Lung (tissue), 12 donors: ENCODE data around the gene AIRE. TPM values are rescaled to one million over a fixed set of nuclear protein-coding genes. Genes with fewer than 3 reads are reported as not detected.

Experiments used
- ATAC-seq: fragments of 200-7000 bp; cut with Tn5 transposase; one replicate; pipeline ENCODE4 v1.9.1; 2020; ENCODE audit warnings: moderate number of reproducible peaks; ENCODE audit not compliant: insufficient read depth, low FRiP score
- DNase-seq, 3 donors: peaks; one replicate each; pipeline ENCODE4 v3.0.0-alpha.2; 2013 to 2017
- H3K27ac ChIP-seq, 2 donors: one replicate each; pipeline ENCODE4 v1.5.1; 2013; ENCODE audit warnings: mild to moderate bottlenecking in 2 of 2, moderate library complexity in 2 of 2, control low read depth in 1 of 2, inconsistent platforms in 1 of 2, low read depth in 1 of 2, low read length in 1 of 2
- H3K27me3 ChIP-seq, 3 donors: one replicate each; pipeline ENCODE4 v1.5.1; 2013; ENCODE audit warnings: low read length in 2 of 3; ENCODE audit not compliant: control insufficient read depth in 3 of 3, insufficient read depth in 3 of 3
- H3K36me3 ChIP-seq, 4 donors: one replicate each; pipeline ENCODE4 v1.5.1; 2013; ENCODE audit warnings: low read length in 4 of 4, mild to moderate bottlenecking in 1 of 4, moderate library complexity in 1 of 4; ENCODE audit not compliant: control insufficient read depth in 4 of 4, insufficient read depth in 4 of 4
- H3K4me1 ChIP-seq, 5 donors: one replicate each; pipeline ENCODE4 v1.5.1; 2013; ENCODE audit warnings: low read length in 5 of 5, mild to moderate bottlenecking in 2 of 5, moderate library complexity in 1 of 5; ENCODE audit not compliant: control insufficient read depth in 5 of 5, insufficient read depth in 5 of 5
- H3K4me3 ChIP-seq: one replicate; pipeline ENCODE4 v1.5.1; 2013; ENCODE audit warnings: mild to moderate bottlenecking, control low read depth, moderate library complexity
- H3K9ac ChIP-seq, 2 donors: one replicate each; pipeline ENCODE4 v1.5.1; 2013; ENCODE audit warnings: low read length in 2 of 2, control low read depth in 1 of 2; ENCODE audit not compliant: insufficient read depth in 1 of 2
- H3K9me3 ChIP-seq, 4 donors: one replicate each; pipeline ENCODE4 v1.5.1; 2013; ENCODE audit warnings: low read length in 3 of 4, mild to moderate bottlenecking in 1 of 4, moderate library complexity in 1 of 4; ENCODE audit not compliant: control insufficient read depth in 4 of 4, insufficient read depth in 3 of 4
- WGBS, 2 donors: extraction: QIAGEN DNeasy Blood & Tissue Kit; methylation state at CpG; one replicate each; pipeline ENCODE4 v1.1.7; 2013; 5-methylcytosine and 5-hydroxymethylcytosine counted together
- polyA plus RNA-seq, 2 donors: library from polyadenylated mRNA; stranded (reverse); fragments of 200-250 nt; gene quantifications; one replicate each; pipeline ENCODE4 v1.2.1, GENCODE V29; 2013
- total RNA-seq, 2 donors: library from RNA; depleted of rRNA in 1 of 2; stranded (reverse); fragments of >200 nt in 1 of 2; gene quantifications; one replicate each; pipeline ENCODE4 v1.2.1, GENCODE V29; 2014 to 2021
- TF ChIP-seq, protein P1 (sequence below): IDR thresholded peaks from 2 replicates; pipeline ENCODE4 v1.5.1; 2012; ENCODE audit warnings: mild to moderate bottlenecking; ENCODE audit errors: control extremely low read depth, extremely low read depth
- donor health status: control.
- donor health status: control.
- donor health status: Bipolar disorder and iron deficiency.
- donor health status: healthy.
- donor health status: DM: yes; HTN: yes; CAD: no.

AIRE gene
- total and polyA plus RNA-seq, 4 donors, result 0.37 TPM; not detected in 3

DNA sequence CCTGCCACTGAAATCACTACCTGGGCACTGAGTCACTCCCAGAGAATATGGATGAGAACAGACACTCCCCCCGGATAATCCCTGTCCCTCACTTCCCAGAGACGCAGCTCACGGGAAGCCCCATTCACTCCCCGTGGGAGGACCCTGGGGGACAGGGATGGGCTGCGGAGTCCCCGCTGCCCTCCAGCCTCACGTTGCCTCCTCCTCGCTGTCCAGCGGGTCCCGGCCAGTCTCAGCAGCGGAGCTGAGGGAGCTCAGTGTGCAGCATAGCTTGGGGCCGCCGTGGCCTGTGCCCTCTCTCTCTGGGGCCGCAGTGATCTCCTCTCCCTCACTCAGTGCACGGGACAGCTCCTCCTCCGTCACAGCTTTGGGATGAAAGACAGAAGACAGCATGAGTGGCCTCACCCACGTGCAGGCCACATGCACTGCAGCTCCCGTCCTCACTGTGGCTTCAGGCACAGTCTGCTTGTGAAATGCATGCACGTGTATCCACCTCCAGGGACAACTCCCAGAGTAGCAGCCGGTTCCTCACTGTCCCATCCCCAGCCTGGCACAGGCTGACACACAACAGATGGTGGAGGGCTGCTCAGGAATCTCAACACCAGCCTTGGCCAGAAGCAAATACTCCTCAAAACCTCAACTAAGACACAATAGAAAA lies 46.1 kb downstream of the AIRE start:
- Histone ChIP-seq H3K36me3 (peaks cover 0 to 51% (median 7%) of the 10 kb centered on the region in 4 donors), H3K4me3 (no peak overlapping the region), H3K9ac (no peak overlapping the region), H3K27me3 (no peaks in the 10 kb centered on the region), H3K9me3 (peaks cover 0 to 2% (median 0%) of the 10 kb centered on the region in 4 donors), H3K4me1 (peaks cover 0 to 11% (median 0%) of the 10 kb centered on the region in 5 donors), H3K27ac (no peak overlapping the region)
- no peak for DNase-seq
- WGBS, 2 donors, result 83 to 85% methylated on average over 20 of the region's 20 CpGs
- no peak for ATAC-seq
- TF ChIP-seq, protein P1, sequence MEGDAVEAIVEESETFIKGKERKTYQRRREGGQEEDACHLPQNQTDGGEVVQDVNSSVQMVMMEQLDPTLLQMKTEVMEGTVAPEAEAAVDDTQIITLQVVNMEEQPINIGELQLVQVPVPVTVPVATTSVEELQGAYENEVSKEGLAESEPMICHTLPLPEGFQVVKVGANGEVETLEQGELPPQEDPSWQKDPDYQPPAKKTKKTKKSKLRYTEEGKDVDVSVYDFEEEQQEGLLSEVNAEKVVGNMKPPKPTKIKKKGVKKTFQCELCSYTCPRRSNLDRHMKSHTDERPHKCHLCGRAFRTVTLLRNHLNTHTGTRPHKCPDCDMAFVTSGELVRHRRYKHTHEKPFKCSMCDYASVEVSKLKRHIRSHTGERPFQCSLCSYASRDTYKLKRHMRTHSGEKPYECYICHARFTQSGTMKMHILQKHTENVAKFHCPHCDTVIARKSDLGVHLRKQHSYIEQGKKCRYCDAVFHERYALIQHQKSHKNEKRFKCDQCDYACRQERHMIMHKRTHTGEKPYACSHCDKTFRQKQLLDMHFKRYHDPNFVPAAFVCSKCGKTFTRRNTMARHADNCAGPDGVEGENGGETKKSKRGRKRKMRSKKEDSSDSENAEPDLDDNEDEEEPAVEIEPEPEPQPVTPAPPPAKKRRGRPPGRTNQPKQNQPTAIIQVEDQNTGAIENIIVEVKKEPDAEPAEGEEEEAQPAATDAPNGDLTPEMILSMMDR, result no peak

- Histone ChIP-seq H3K4me1 (peaks cover 0 to 16% (median 0%) of the 10 kb centered on the region in 5 donors), H3K4me3 (no peak overlapping the region), H3K9me3 (peaks cover 0 to 2% (median 0%) of the 10 kb centered on the region in 4 donors), H3K9ac (no peak overlapping the region), H3K36me3 (peaks cover 0 to 47% (median 8%) of the 10 kb centered on the region in 4 donors), H3K27me3 (no peaks in the 10 kb centered on the region), H3K27ac (no peak overlapping the region)
- WGBS, 2 donors, result 93 to 94% methylated on average over 17 of the region's 17 CpGs
- DNase-seq (no peak), ATAC-seq (no peak)
- TF ChIP-seq, protein P1, result no peak
Measured at GRCh38 chr21:44332383-44332782, 46.7 kb downstream of the AIRE start.

DNA sequence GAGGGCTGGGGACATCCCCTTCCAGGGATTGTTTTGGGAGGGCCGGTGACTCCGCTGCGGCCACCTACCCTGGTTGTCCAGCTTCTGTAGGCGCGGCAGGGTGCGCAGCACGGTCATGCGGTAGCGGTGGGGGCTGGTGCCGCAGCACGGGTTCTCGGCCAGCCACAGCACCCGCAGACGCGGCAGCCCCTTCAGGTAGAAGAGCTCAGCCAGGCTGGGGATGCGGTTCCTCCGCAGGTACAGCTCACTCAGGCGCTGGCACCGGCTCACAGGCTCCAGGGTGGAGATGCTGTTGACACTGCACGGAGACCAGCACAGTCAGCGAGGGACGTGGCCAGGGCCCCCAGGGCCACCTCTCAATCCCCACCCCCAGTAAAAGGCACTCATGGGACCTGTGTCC lies 47.3 kb downstream of the AIRE start:
- WGBS, 2 donors, result 97% methylated on average over 22 of the region's 22 CpGs
- TF ChIP-seq, protein P1, result no peak
- Histone ChIP-seq H3K9me3 (peaks cover 0 to 2% (median 0%) of the 10 kb centered on the region in 4 donors), H3K27me3 (no peaks in the 10 kb centered on the region), H3K27ac (no peak overlapping the region), H3K4me3 (no peak overlapping the region), H3K36me3 (peaks cover 0 to 44% (median 5%) of the 10 kb centered on the region in 4 donors), H3K9ac (no peak overlapping the region), H3K4me1 (peaks cover 0 to 21% (median 4%) of the 10 kb centered on the region in 5 donors)
- ATAC-seq (no peak), DNase-seq (no peak)
